Keratinocyte (primary cell): Measurements from ENCODE around the gene GRIA4. TPM values are rescaled to one million over a fixed set of nuclear protein-coding genes. Genes with fewer than 3 reads are reported as not detected.

Experiments used
- DNase-seq: peaks from one replicate; pipeline ENCODE4 v3.0.0-alpha.2; 2011; ENCODE audit warnings: low read depth, missing footprints, low spot score
- FAIRE-seq: peaks from 2 replicates; lab custom pipeline; 2011; peaks lifted over from hg19 to GRCh38; lab: Jason Lieb, UNC
- H2AFZ ChIP-seq: 2 replicates; pipeline ENCODE4 v1.6.0; 2012; ENCODE audit warnings: low read length, control low read depth, inconsistent platforms; ENCODE audit not compliant: control insufficient read depth
- H3K27ac ChIP-seq: 2 replicates; pipeline ENCODE4 v1.5.1; 2011; ENCODE audit warnings: low read length; ENCODE audit not compliant: control insufficient read depth, insufficient read depth
- H3K27me3 ChIP-seq: 3 replicates; pipeline ENCODE4 v1.6.0; 2011; ENCODE audit warnings: low read length; ENCODE audit not compliant: control insufficient read depth, insufficient read depth; ENCODE audit errors: extremely low read depth
- H3K36me3 ChIP-seq, 2 experiments: 2 replicates in 1 of 2; 3 replicates in 1 of 2; pipeline ENCODE4 v1.5.1; 2011; ENCODE audit warnings: low read length in 2 of 2, mild to moderate bottlenecking in 1 of 2; ENCODE audit not compliant: control insufficient read depth in 2 of 2, insufficient read depth in 2 of 2; ENCODE audit errors: extremely low read depth in 1 of 2
- H3K4me1 ChIP-seq: 3 replicates; pipeline ENCODE4 v1.5.1; 2011; ENCODE audit warnings: low read length; ENCODE audit not compliant: control insufficient read depth, insufficient read depth; ENCODE audit errors: extremely low read depth
- H3K4me2 ChIP-seq: 3 replicates; pipeline ENCODE4 v1.6.0; 2011; ENCODE audit warnings: low read depth, low read length; ENCODE audit not compliant: control insufficient read depth, insufficient read depth; ENCODE audit errors: extremely low read depth
- H3K4me3 ChIP-seq, 3 experiments: fragments of 200-600 bp in 1 of 3; sonication (generic) in 1 of 3; 2 replicates in 2 of 3; 3 replicates in 1 of 3; pipeline ENCODE4 v1.5.1; 2011 to 2016; ENCODE audit warnings: low read length in 3 of 3, mild to moderate bottlenecking in 3 of 3, control low read depth in 2 of 3, inconsistent platforms in 1 of 3, low read depth in 1 of 3, mixed read lengths in 1 of 3, mixed run types in 1 of 3, moderate library complexity in 1 of 3; ENCODE audit not compliant: control insufficient read depth in 2 of 3, insufficient read depth in 2 of 3; ENCODE audit errors: extremely low read depth in 1 of 3
- H3K79me2 ChIP-seq: 2 replicates; pipeline ENCODE4 v1.6.0; 2012; ENCODE audit warnings: low read length; ENCODE audit not compliant: control insufficient read depth, insufficient read depth
- H3K9ac ChIP-seq: 3 replicates; pipeline ENCODE4 v1.6.0; 2011; ENCODE audit warnings: low read length; ENCODE audit not compliant: control insufficient read depth, insufficient read depth; ENCODE audit errors: extremely low read depth
- H3K9me1 ChIP-seq: 3 replicates; pipeline ENCODE4 v1.6.0; 2011; ENCODE audit warnings: low read length; ENCODE audit not compliant: control insufficient read depth, insufficient read depth; ENCODE audit errors: extremely low read depth
- H3K9me3 ChIP-seq: 2 replicates; pipeline ENCODE4 v1.5.1; 2012; ENCODE audit warnings: low read depth, low read length; ENCODE audit not compliant: control insufficient read depth
- H4K20me1 ChIP-seq: 3 replicates; pipeline ENCODE4 v1.6.0; 2011; ENCODE audit warnings: low read length; ENCODE audit not compliant: control insufficient read depth, insufficient read depth; ENCODE audit errors: extremely low read depth
- EZH2 ChIP-seq: IDR thresholded peaks from one replicate; pipeline ENCODE4 v1.6.1; 2012; ENCODE audit warnings: inconsistent platforms, mild to moderate bottlenecking, low read length, moderate library complexity
- dilution Hi-C: fragments of 300-500 bp; cut with MboI; formaldehyde crosslinking; loops from one replicate; pipeline ENCODE4 v1.7.0; 2020; ENCODE audit warnings: low sequenced_read_pairs; ENCODE audit not compliant: extremely low pct_ligation_motif_present
- polyA plus RNA-seq, 5 experiments: library from polyadenylated mRNA; depleted of rRNA in 3 of 5; stranded (reverse) in 3 of 5; stranded (forward) in 1 of 5; unstranded in 1 of 5; fragments of >200 nt; gene quantifications; 1 replicate in 1 of 5; 2 replicates in 3 of 5; 3 replicates in 1 of 5; pipeline versions ENCODE4 v1.2.1 to v1.2.3, GENCODE V29; 2011 to 2012; ENCODE audit warnings: missing spikeins in 2 of 5, low read depth in 1 of 5, low replicate concordance in 1 of 5
- TF ChIP-seq, protein P1 (sequence below), 3 experiments: IDR thresholded peaks in 1 of 3; conservative IDR thresholded peaks in 1 of 3; optimal IDR thresholded peaks in 1 of 3; 2 replicates in 2 of 3; 3 replicates in 1 of 3; pipeline versions ENCODE3 to v1.5.1; 2011; ENCODE audit warnings: low read length in 3 of 3, mild to moderate bottlenecking in 3 of 3, moderate library complexity in 2 of 3, control low read depth in 1 of 3, inconsistent platforms in 1 of 3; ENCODE audit not compliant: insufficient read depth in 2 of 3; ENCODE audit errors: extremely low read depth in 1 of 3

The GRIA4 gene
- polyA plus RNA-seq, 1 donor (not counting 4 experiments of a cell fraction or from before 2014, with no cell fraction given): not detected

- H3K27ac ChIP-seq: no peak overlapping the region
- DNase-seq: no peak
- H2AFZ ChIP-seq: no peak overlapping the region
- H3K79me2 ChIP-seq: no peaks in the 10 kb centered on the region
- H4K20me1 ChIP-seq: no peaks in the 10 kb centered on the region
- dilution Hi-C loops: no loop called here
- no peaks in the 10 kb centered on the region for H3K9me3 ChIP-seq
- no peaks in the 10 kb centered on the region for H3K4me1 ChIP-seq
- no peak overlapping the region for H3K4me3 ChIP-seq
- FAIRE-seq: no peak
- no peaks in the 10 kb centered on the region for H3K9me1 ChIP-seq
- H3K4me2 ChIP-seq: no peak overlapping the region
- no peaks in the 10 kb centered on the region for H3K27me3 ChIP-seq
- H3K9ac ChIP-seq: no peak overlapping the region
- H3K36me3 ChIP-seq: no peaks in the 10 kb centered on the region
- no peak for TF ChIP-seq EZH2
- TF ChIP-seq, protein P1, sequence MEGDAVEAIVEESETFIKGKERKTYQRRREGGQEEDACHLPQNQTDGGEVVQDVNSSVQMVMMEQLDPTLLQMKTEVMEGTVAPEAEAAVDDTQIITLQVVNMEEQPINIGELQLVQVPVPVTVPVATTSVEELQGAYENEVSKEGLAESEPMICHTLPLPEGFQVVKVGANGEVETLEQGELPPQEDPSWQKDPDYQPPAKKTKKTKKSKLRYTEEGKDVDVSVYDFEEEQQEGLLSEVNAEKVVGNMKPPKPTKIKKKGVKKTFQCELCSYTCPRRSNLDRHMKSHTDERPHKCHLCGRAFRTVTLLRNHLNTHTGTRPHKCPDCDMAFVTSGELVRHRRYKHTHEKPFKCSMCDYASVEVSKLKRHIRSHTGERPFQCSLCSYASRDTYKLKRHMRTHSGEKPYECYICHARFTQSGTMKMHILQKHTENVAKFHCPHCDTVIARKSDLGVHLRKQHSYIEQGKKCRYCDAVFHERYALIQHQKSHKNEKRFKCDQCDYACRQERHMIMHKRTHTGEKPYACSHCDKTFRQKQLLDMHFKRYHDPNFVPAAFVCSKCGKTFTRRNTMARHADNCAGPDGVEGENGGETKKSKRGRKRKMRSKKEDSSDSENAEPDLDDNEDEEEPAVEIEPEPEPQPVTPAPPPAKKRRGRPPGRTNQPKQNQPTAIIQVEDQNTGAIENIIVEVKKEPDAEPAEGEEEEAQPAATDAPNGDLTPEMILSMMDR (optimal IDR thresholded peaks at IDR 0.05 in 1 of 3, IDR thresholded peaks at IDR 0.05 in 1 of 3, conservative IDR thresholded peaks at IDR 0.05 in 1 of 3; ENCODE audit: extremely low read depth in 1 of 3, insufficient read depth in 2 of 3, low read length in 3 of 3): no peak
Observed at GRCh38 chr11:105622016-105622415, 12.1 kb downstream of the GRIA4 start.

DNA sequence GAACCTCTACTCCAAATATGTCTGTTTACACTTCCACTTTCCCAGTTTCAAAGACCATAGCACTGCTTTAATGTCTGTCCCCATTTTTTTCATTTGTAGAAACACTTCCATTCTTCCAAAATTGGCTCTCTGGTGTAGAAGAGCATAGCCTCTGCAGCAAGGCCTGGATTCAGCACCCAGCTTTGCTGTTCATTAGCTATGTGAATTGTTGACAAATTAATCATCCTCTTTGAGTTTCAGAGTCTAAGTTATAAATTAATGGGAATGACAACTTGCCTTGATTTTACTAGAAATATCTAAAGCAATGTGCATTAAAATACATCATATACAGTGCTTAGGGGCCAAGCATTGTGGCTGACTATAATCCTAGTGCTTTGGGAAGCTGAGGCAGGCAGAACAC is 22.4 kb downstream of the GRIA4 start:
- Histone ChIP-seq H3K27me3 (no peaks in the 10 kb centered on the region), H3K4me1 (no peaks in the 10 kb centered on the region), H3K27ac (no peak overlapping the region), H3K79me2 (no peaks in the 10 kb centered on the region), H3K9ac (no peak overlapping the region), H4K20me1 (no peaks in the 10 kb centered on the region), H2AFZ (no peak overlapping the region), H3K9me3 (no peaks in the 10 kb centered on the region), H3K4me3 (no peak overlapping the region), H3K9me1 (no peaks in the 10 kb centered on the region), H3K4me2 (no peak overlapping the region), H3K36me3 (no peaks in the 10 kb centered on the region)
- DNase-seq (no peak), FAIRE-seq (no peak)
- no peak for TF ChIP-seq EZH2
- TF ChIP-seq, protein P1 (optimal IDR thresholded peaks at IDR 0.05 in 1 of 3, IDR thresholded peaks at IDR 0.05 in 1 of 3, conservative IDR thresholded peaks at IDR 0.05 in 1 of 3; ENCODE audit: extremely low read depth in 1 of 3, insufficient read depth in 2 of 3, low read length in 3 of 3): no peak
- dilution Hi-C loops: no loop called here
